Activated CD4-positive, alpha-beta T cell treated with anti-CD3 and anti-CD28 coated beads, Interleukin-2, amount 10 ng/mL, durations not matched to agents 24 days and 14 days (primary cell): ENCODE results near the gene EEFSEC. TPM values are rescaled to one million over a fixed set of nuclear protein-coding genes. Genes with fewer than 3 reads are reported as not detected.

ENCODE experiments used
- DNase-seq: peaks from one replicate; pipeline ENCODE4 v3.0.0; 2022
- H3K27ac Mint-ChIP-seq: one replicate; pipeline ENCODE4 v1.8.0; 2022; ENCODE audit warnings: mild to moderate bottlenecking, mixed read lengths
- H3K27me3 Mint-ChIP-seq: one replicate; pipeline ENCODE4 v1.8.0; 2022; ENCODE audit warnings: mixed read lengths
- H3K36me3 Mint-ChIP-seq: one replicate; pipeline ENCODE4 v1.8.0; 2022; ENCODE audit warnings: low read depth, mild to moderate bottlenecking, mixed read lengths
- H3K4me1 Mint-ChIP-seq: one replicate; pipeline ENCODE4 v1.8.0; 2021; ENCODE audit warnings: mixed read lengths
- H3K4me3 Mint-ChIP-seq: one replicate; pipeline ENCODE4 v1.8.0; 2022; ENCODE audit warnings: mild to moderate bottlenecking, moderate library complexity, mixed read lengths
- H3K9me3 Mint-ChIP-seq: one replicate; pipeline ENCODE4 v1.8.0; 2021; ENCODE audit warnings: mixed read lengths
- intact Hi-C: fragments of 100-400 bp; cut with micrococcal nuclease; formaldehyde crosslinking; loops from one replicate; pipeline ENCODE4 v1.15.1; 2023
- total RNA-seq: library from RNA; stranded (reverse); gene quantifications from 2 replicates; pipeline ENCODE4 v1.2.3, GENCODE V29; 2022

The EEFSEC gene
- total RNA-seq, 1 donor from 2014 or later = 21.3 TPM

- H3K27me3 Mint-ChIP-seq = no peaks in the 10 kb centered on the region
- no peak for DNase-seq
- intact Hi-C loops = no loop called here
- no peak overlapping the region for H3K4me3 Mint-ChIP-seq
- H3K4me1 Mint-ChIP-seq = peaks cover 3% of the 10 kb centered on the region
- no peak overlapping the region for H3K27ac Mint-ChIP-seq
- no peaks in the 10 kb centered on the region for H3K36me3 Mint-ChIP-seq
- H3K9me3 Mint-ChIP-seq = no peaks in the 10 kb centered on the region
Observed at GRCh38 chr3:128334766-128335165, 181.5 kb downstream of the EEFSEC start.

- intact Hi-C loops = no loop called here
- DNase-seq = no peak
- Mint-ChIP-seq H3K27ac (no peak overlapping the region), H3K4me1 (peaks cover 3% of the 10 kb centered on the region), H3K4me3 (no peak overlapping the region), H3K36me3 (no peaks in the 10 kb centered on the region), H3K9me3 (no peaks in the 10 kb centered on the region), H3K27me3 (no peaks in the 10 kb centered on the region)
Observed at GRCh38 chr3:128335621-128336296, 182.5 kb downstream of the EEFSEC start.

DNA sequence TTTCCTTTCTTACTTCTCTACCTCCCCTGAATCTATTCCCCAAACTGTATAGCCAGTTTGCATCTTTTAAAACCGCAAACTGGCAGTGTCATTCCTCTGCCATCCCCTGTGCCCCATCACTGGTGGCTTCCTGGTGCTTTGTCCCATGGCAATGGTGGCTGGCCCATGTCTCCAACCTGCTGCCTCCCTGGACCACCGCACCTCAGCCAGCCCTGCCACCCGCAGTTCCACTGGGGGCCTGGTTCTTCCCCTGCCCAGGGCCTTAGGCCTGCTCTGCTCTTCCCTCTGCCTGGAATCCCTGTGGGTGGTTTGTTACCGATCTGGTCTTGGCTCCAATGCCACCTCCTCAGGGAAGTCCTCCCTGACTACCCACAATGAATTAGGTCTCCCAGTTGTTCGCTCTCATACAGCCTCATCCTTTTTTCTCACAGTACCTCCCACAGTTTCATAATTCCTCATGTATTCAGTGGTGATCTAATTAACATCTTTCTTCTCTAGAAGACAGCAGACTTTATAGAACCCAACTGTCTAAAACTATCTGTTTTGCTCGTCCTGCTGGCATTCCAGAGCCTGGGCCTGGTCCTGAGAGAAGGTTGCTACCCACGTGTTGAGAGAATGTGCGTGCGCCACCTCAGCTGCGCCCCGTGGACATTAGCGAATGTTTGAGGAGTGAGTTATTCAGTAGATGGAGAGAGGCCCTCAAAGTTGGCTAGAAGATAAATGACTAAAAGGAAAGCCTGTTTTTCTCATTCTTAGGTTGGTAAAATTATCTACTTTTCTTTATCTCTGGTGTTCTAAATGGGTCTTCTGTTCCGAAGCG is 183.3 kb downstream of the EEFSEC start:
- no peak overlapping the region for H3K27ac Mint-ChIP-seq
- intact Hi-C loops = no loop called here
- H3K36me3 Mint-ChIP-seq = no peaks in the 10 kb centered on the region
- H3K27me3 Mint-ChIP-seq = no peaks in the 10 kb centered on the region
- H3K4me1 Mint-ChIP-seq = peaks cover 1% of the 10 kb centered on the region
- no peaks in the 10 kb centered on the region for H3K9me3 Mint-ChIP-seq
- no peak overlapping the region for H3K4me3 Mint-ChIP-seq
- no peak for DNase-seq

DNA sequence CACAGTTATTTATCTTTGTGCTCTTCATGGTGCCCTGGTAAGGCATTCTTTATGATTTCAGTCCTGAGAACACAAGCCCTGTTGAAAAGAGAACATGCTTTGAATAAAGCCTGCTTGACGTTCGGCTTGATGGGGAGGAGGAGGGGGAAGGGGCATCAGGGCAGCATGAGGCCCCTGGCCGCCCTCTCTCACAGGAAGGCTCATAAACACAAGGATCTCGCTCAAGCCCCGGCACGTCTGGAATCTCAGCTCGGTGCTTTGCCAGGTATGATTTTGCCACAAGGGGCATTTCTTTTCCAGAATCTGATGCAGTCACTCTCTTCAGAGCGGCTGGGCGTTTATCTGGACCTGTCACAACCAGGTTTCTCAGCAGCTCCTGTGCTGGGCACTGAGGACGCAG is 184.0 kb downstream of the EEFSEC start:
- no peak overlapping the region for H3K27ac Mint-ChIP-seq
- H3K36me3 Mint-ChIP-seq = no peaks in the 10 kb centered on the region
- no peak for DNase-seq
- H3K27me3 Mint-ChIP-seq = no peaks in the 10 kb centered on the region
- no peaks in the 10 kb centered on the region for H3K4me1 Mint-ChIP-seq
- H3K4me3 Mint-ChIP-seq = no peak overlapping the region
- H3K9me3 Mint-ChIP-seq = no peaks in the 10 kb centered on the region
- intact Hi-C loops = no loop called here

DNA sequence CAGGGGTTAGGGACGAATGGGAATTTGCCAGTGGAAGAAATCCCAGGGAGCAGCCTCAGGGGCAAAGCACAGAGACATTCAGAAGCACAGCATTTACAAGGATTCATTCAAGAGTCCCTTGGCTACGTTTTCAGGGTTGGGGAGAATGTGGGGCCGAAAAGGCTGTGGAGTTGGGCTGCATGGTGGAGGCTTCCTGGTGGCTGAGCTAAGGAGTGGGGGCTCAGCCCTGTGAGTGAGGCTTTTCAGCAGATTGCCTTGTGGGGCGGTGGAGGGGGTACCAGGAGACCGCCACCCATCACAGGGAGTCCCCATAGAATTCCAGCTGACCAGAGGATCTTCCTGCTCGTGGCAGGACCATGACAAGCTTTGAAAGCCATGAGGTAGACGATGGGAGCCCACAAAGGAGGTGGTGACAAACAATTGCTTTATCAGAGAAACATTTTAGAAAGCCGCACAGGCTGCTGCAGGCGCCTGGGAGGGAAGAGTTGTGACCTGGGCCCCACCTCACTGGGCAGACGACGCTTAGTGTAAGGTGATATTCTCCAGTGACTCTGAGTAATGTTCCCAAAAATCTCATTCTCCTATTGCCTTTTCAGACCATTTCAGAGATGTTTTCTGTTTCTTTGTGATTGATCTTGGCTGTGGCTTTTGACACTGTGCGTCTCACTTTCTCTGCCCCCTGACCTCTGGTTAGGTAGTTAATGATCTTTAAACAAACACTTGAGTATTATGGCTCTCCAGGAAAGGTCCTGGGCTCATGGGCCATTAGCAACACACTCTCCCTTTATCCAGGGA is 185.5 kb downstream of the EEFSEC start:
- Mint-ChIP-seq H3K9me3 (no peaks in the 10 kb centered on the region), H3K4me3 (no peak overlapping the region), H3K27ac (no peak overlapping the region), H3K36me3 (no peaks in the 10 kb centered on the region), H3K27me3 (no peaks in the 10 kb centered on the region), H3K4me1 (no peaks in the 10 kb centered on the region)
- intact Hi-C loops = no loop called here
- no peak for DNase-seq

GRCh38 chr3:128339491-128340012 is 186.3 kb downstream of the EEFSEC start:
- Mint-ChIP-seq H3K27me3 (no peaks in the 10 kb centered on the region), H3K9me3 (no peaks in the 10 kb centered on the region), H3K4me1 (no peaks in the 10 kb centered on the region), H3K27ac (no peak overlapping the region), H3K4me3 (no peak overlapping the region), H3K36me3 (no peaks in the 10 kb centered on the region)
- intact Hi-C loops = no loop called here
- DNase-seq = no peak

DNA sequence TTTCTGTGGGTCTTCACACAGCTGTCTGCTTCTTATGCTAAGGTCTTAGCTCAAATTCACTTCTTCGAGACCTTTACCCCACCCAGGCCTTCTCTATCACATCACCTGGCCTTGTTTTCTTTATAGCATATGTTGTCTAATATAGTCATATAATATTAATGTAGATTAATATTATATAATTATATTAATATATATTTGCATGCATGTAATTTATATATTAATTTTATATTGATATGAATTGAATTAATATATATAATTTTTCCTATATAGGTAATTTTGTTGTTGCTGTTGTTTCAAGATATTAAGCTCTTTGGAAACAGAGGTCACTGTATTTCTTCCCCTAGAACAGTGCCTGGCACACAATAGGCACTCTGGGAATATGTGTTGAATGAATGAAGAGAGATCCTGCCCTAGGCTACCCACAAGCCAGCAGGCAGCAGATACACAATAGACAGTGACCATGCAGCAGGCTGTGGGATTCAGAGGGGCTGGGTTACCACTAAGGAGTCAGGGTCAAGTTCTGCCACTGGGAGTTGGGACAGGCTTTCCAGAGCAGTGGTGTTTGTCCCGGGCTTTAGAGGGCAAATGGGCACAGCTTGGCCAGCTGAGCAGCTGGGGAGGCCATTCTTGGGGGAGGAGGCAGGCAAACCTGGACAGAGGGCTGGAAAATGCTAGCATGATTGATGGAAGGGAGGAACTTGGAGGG is 187.1 kb downstream of the EEFSEC start:
- no peaks in the 10 kb centered on the region for H3K4me1 Mint-ChIP-seq
- no peak overlapping the region for H3K27ac Mint-ChIP-seq
- no peak overlapping the region for H3K4me3 Mint-ChIP-seq
- no peak for DNase-seq
- intact Hi-C loops = no loop called here
- H3K27me3 Mint-ChIP-seq = no peaks in the 10 kb centered on the region
- H3K9me3 Mint-ChIP-seq = no peaks in the 10 kb centered on the region
- no peaks in the 10 kb centered on the region for H3K36me3 Mint-ChIP-seq

- Mint-ChIP-seq H3K4me3 (no peak overlapping the region), H3K27ac (no peak overlapping the region), H3K9me3 (no peaks in the 10 kb centered on the region), H3K27me3 (no peaks in the 10 kb centered on the region), H3K36me3 (no peaks in the 10 kb centered on the region), H3K4me1 (no peaks in the 10 kb centered on the region)
- intact Hi-C loops = no loop called here
- no peak for DNase-seq
Observed at GRCh38 chr3:128340904-128341555, 187.7 kb downstream of the EEFSEC start.

- intact Hi-C loops = no loop called here
- Mint-ChIP-seq H3K36me3 (no peaks in the 10 kb centered on the region), H3K27me3 (no peaks in the 10 kb centered on the region), H3K9me3 (no peaks in the 10 kb centered on the region), H3K4me1 (no peaks in the 10 kb centered on the region), H3K27ac (no peak overlapping the region), H3K4me3 (no peak overlapping the region)
- no peak for DNase-seq
Observed at GRCh38 chr3:128341659-128342395, 188.5 kb downstream of the EEFSEC start.

GRCh38 chr3:128342701-128343180 is 189.5 kb downstream of the EEFSEC start:
- no peak overlapping the region for H3K4me3 Mint-ChIP-seq
- no peak for DNase-seq
- H3K4me1 Mint-ChIP-seq = no peaks in the 10 kb centered on the region
- no peaks in the 10 kb centered on the region for H3K9me3 Mint-ChIP-seq
- no peaks in the 10 kb centered on the region for H3K27me3 Mint-ChIP-seq
- intact Hi-C loops = no loop called here
- H3K27ac Mint-ChIP-seq = no peak overlapping the region
- H3K36me3 Mint-ChIP-seq = no peaks in the 10 kb centered on the region

DNA sequence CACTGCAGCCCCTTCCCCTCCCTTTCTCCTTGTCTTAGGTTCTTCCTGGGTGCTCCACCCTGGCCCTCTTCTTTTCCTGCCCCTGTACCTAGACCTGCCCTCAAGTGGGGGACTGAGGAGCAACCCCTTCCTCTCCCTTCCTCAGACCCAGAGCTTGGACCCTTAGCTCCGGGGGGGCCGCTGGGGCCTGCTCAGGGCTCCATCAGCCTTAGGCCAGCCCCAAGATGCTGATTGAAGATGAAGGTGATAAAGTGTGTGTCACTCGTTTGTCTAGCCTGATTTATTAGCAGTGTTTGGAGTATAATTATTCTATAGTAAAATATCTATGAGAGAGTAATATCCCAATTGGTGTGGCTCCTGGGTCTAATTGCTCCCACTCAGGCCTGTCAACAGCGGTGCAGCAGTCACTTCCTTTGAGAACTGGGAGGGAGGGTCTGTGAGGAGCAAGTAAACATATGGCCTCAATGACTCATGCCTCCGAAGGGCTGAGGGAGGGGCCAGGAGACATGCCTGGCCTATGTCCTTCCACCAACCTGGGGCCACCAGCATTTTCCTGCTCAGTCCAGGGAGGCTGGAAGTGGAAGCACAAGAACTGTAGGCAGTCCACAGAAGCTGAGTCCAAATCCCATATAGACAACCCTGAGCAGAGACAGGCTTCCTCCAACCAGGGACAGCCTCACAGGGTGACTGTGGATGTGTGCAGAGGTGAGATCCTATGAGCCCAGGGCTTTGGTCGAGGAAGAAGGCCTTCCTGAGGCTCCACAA is 190.2 kb downstream of the EEFSEC start:
- DNase-seq = no peak
- intact Hi-C loops = no loop called here
- Mint-ChIP-seq H3K27me3 (no peaks in the 10 kb centered on the region), H3K9me3 (no peaks in the 10 kb centered on the region), H3K4me1 (peaks cover under 1% of the 10 kb centered on the region), H3K4me3 (no peak overlapping the region), H3K27ac (no peak overlapping the region), H3K36me3 (no peaks in the 10 kb centered on the region)
